H9 (cell line): ENCODE measurements around the gene TBC1D5. TPM values are rescaled to one million over a fixed set of nuclear protein-coding genes. Genes with fewer than 3 reads are reported as not detected.

Experiments used
- DNase-seq: peaks from one replicate; pipeline ENCODE4 v3.0.0-alpha.2; 2017
- H2AFZ ChIP-seq: one replicate; pipeline ENCODE4 v1.6.1; 2013; ENCODE audit warnings: mild to moderate bottlenecking, low read length, control low read depth, moderate library complexity
- H2AK5ac ChIP-seq: 2 replicates; pipeline ENCODE4 v1.6.1; 2013; ENCODE audit warnings: low read length, control low read depth, mixed read lengths; ENCODE audit not compliant: insufficient read length
- H2BK120ac ChIP-seq: one replicate; pipeline ENCODE4 v1.6.1; 2013; ENCODE audit warnings: low read depth, mild to moderate bottlenecking, low read length, control low read depth, inconsistent platforms; ENCODE audit not compliant: poor library complexity, severe bottlenecking
- H2BK12ac ChIP-seq: 2 replicates; pipeline ENCODE4 v1.6.1; 2013; ENCODE audit warnings: low read length, control low read depth, mixed read lengths, low read depth; ENCODE audit not compliant: insufficient read length
- H2BK15ac ChIP-seq: 2 replicates; pipeline ENCODE4 v1.6.1; 2013; ENCODE audit warnings: low read depth, low read length, control low read depth
- H2BK20ac ChIP-seq: one replicate; pipeline ENCODE4 v1.6.1; 2013; ENCODE audit warnings: low read depth, mild to moderate bottlenecking, low read length, control low read depth, inconsistent platforms; ENCODE audit not compliant: poor library complexity, severe bottlenecking
- H2BK5ac ChIP-seq: 2 replicates; pipeline ENCODE4 v1.6.1; 2013; ENCODE audit warnings: low read length, control low read depth, mixed read lengths; ENCODE audit not compliant: insufficient read length
- H3K14ac ChIP-seq: 2 replicates; pipeline ENCODE4 v1.6.1; 2013; ENCODE audit warnings: low read length, control low read depth; ENCODE audit not compliant: insufficient read depth
- H3K18ac ChIP-seq: 2 replicates; pipeline ENCODE4 v1.6.1; 2013; ENCODE audit warnings: low read depth, mild to moderate bottlenecking, mixed read lengths, low read length, control low read depth; ENCODE audit not compliant: insufficient read length
- H3K23ac ChIP-seq: 2 replicates; pipeline ENCODE4 v1.6.1; 2013; ENCODE audit warnings: low read length, control low read depth, mixed read lengths, low read depth; ENCODE audit not compliant: insufficient read length
- H3K23me2 ChIP-seq: 2 replicates; pipeline ENCODE4 v1.6.1; 2013; ENCODE audit warnings: low read depth, mild to moderate bottlenecking, mixed read lengths, low read length, control low read depth; ENCODE audit not compliant: insufficient read length, poor library complexity, severe bottlenecking
- H3K27ac ChIP-seq: 2 replicates; pipeline ENCODE4 v1.5.1; 2013; ENCODE audit warnings: low read length, control low read depth, mixed read lengths, low read depth; ENCODE audit not compliant: insufficient read length
- H3K27me3 ChIP-seq: 2 replicates; pipeline ENCODE4 v1.6.1; 2013; ENCODE audit warnings: low read length, control low read depth, inconsistent platforms; ENCODE audit not compliant: insufficient read depth
- H3K4ac ChIP-seq: 2 replicates; pipeline ENCODE4 v1.6.1; 2013; ENCODE audit warnings: low read depth, mild to moderate bottlenecking, control low read depth, inconsistent platforms, low read length, moderate library complexity
- H3K4me1 ChIP-seq: 2 replicates; pipeline ENCODE4 v1.6.1; 2013; ENCODE audit warnings: low read length, control low read depth, inconsistent platforms; ENCODE audit not compliant: insufficient read depth
- H3K4me2 ChIP-seq: 2 replicates; pipeline ENCODE4 v1.6.1; 2013; ENCODE audit warnings: low read length, control low read depth, mixed read lengths; ENCODE audit not compliant: insufficient read length, insufficient read depth
- H3K56ac ChIP-seq: 2 replicates; pipeline ENCODE4 v1.6.1; 2013; ENCODE audit warnings: low read depth, mild to moderate bottlenecking, mixed read lengths, low read length, control low read depth; ENCODE audit not compliant: insufficient read length
- H3K79me1 ChIP-seq: 2 replicates; pipeline ENCODE4 v1.6.1; 2013; ENCODE audit warnings: low read depth, mild to moderate bottlenecking, moderate library complexity, low read length, control low read depth, inconsistent platforms; ENCODE audit not compliant: insufficient read depth, poor library complexity, severe bottlenecking
- H3K79me2 ChIP-seq: 2 replicates; pipeline ENCODE4 v1.6.1; 2013; ENCODE audit warnings: low read length, control low read depth, inconsistent platforms; ENCODE audit not compliant: insufficient read depth
- H3K9ac ChIP-seq: 2 replicates; pipeline ENCODE4 v1.6.1; 2013; ENCODE audit warnings: low read length, control low read depth, mixed read lengths; ENCODE audit not compliant: insufficient read length; ENCODE audit errors: extremely low read depth
- H3K9me3 ChIP-seq: one replicate; pipeline ENCODE4 v1.6.1; 2013; ENCODE audit warnings: low read depth, low read length, inconsistent platforms; ENCODE audit not compliant: control insufficient read depth
- H3T11ph ChIP-seq: one replicate; pipeline ENCODE4 v1.6.1; 2013; ENCODE audit warnings: mild to moderate bottlenecking, low read length, control low read depth, inconsistent platforms
- H4K20me1 ChIP-seq: one replicate; pipeline ENCODE4 v1.6.1; 2013; ENCODE audit not compliant: control insufficient read depth, insufficient read length, insufficient read depth
- H4K5ac ChIP-seq: 2 replicates; pipeline ENCODE4 v1.6.1; 2013; ENCODE audit warnings: low read depth, mild to moderate bottlenecking, mixed read lengths, low read length, control low read depth; ENCODE audit not compliant: insufficient read length
- H4K8ac ChIP-seq: replicated peaks from 2 replicates; pipeline ENCODE4 v1.6.1; 2013; ENCODE audit warnings: low read length, control low read depth, mixed read lengths, low read depth; ENCODE audit not compliant: insufficient read length
- H4K91ac ChIP-seq: 2 replicates; pipeline ENCODE4 v1.6.1; 2013; ENCODE audit warnings: low read depth, mild to moderate bottlenecking, moderate library complexity, mixed read lengths, low read length, control low read depth; ENCODE audit not compliant: insufficient read length
- H3K27ac Mint-ChIP-seq, 3 experiments: 2 replicates in 2 of 3; 3 replicates in 1 of 3; pipeline ENCODE4 v1.8.0; 2020 to 2021; ENCODE audit warnings: mixed read lengths in 3 of 3, mild to moderate bottlenecking in 1 of 3, moderate library complexity in 1 of 3
- H3K27me3 Mint-ChIP-seq: 2 replicates; pipeline ENCODE4 v1.8.0; 2021; ENCODE audit warnings: low read depth, mild to moderate bottlenecking, moderate library complexity, mixed read lengths
- H3K36me3 Mint-ChIP-seq, 3 experiments: 2 replicates in 2 of 3; 3 replicates in 1 of 3; pipeline ENCODE4 v1.8.0; 2020 to 2021; ENCODE audit warnings: low read depth in 3 of 3, mixed read lengths in 3 of 3; ENCODE audit not compliant: insufficient read depth in 1 of 3
- H3K4me1 Mint-ChIP-seq, 2 experiments: 2 replicates each; pipeline ENCODE4 v1.8.0; 2020; ENCODE audit warnings: mixed read lengths in 2 of 2
- H3K4me3 Mint-ChIP-seq, 2 experiments: 2 replicates in 1 of 2; 3 replicates in 1 of 2; pipeline ENCODE4 v1.8.0; 2020 to 2021; ENCODE audit warnings: mild to moderate bottlenecking in 2 of 2, mixed read lengths in 2 of 2, moderate library complexity in 1 of 2
- H3K9me3 Mint-ChIP-seq, 2 experiments: 2 replicates in 1 of 2; 3 replicates in 1 of 2; pipeline ENCODE4 v1.8.0; 2020; ENCODE audit warnings: mild to moderate bottlenecking in 2 of 2, mixed read lengths in 2 of 2, moderate library complexity in 1 of 2
- CTCF ChIP-seq: fragments of 200-600 bp; sonication (generic); conservative IDR thresholded peaks from 3 replicates; pipeline ENCODE4 v1.8.0; 2021; ENCODE audit warnings: antibody characterized with exemption, mild to moderate bottlenecking
- total RNA-seq: library from RNA; stranded (reverse); gene quantifications from 2 replicates; pipeline ENCODE4 v1.2.1, GENCODE V29; 2021

The TBC1D5 gene
- total RNA-seq, 1 experiment from 2014 or later = 25.0 TPM

GRCh38 chr3:17183951-17184550, 558.4 kb downstream of the TBC1D5 start:
- Mint-ChIP-seq H3K4me3 (no peak overlapping the region), H3K36me3 (no peaks in the 10 kb centered on the region), H3K27ac (no peak overlapping the region), H3K9me3 (no peaks in the 10 kb centered on the region), H3K27me3 (no peaks in the 10 kb centered on the region), H3K4me1 (peaks cover 39 to 41% of the 10 kb centered on the region in 2 experiments)
- Histone ChIP-seq H3K14ac (no peak overlapping the region), H4K20me1 (no peaks in the 10 kb centered on the region), H3K4me2 (no peak overlapping the region), H4K5ac (no peak overlapping the region), H3K4me1 (no peaks in the 10 kb centered on the region), H3K27me3 (no peaks in the 10 kb centered on the region), H3K9ac (no peak overlapping the region), H2BK5ac (no peak overlapping the region), H3K9me3 (no peaks in the 10 kb centered on the region), H2BK20ac (no peak overlapping the region), H3T11ph (no peak overlapping the region), H3K4ac (no peak overlapping the region), H3K79me1 (no peaks in the 10 kb centered on the region), H4K91ac (no peak overlapping the region), H2AK5ac (no peak overlapping the region), H2BK12ac (no peak overlapping the region), H2AFZ (no peak overlapping the region), H3K23me2 (no peaks in the 10 kb centered on the region), H2BK15ac (no peak overlapping the region), H3K56ac (no peak overlapping the region), H2BK120ac (no peak overlapping the region), H3K27ac (no peak overlapping the region), H4K8ac (no peak overlapping the region), H3K18ac (no peak overlapping the region), H3K79me2 (no peaks in the 10 kb centered on the region), H3K23ac (no peak overlapping the region)
- no peak for DNase-seq
- no peak for TF ChIP-seq CTCF
